ENCODE data around the gene THOP1.

Gene THOP1

DNA sequence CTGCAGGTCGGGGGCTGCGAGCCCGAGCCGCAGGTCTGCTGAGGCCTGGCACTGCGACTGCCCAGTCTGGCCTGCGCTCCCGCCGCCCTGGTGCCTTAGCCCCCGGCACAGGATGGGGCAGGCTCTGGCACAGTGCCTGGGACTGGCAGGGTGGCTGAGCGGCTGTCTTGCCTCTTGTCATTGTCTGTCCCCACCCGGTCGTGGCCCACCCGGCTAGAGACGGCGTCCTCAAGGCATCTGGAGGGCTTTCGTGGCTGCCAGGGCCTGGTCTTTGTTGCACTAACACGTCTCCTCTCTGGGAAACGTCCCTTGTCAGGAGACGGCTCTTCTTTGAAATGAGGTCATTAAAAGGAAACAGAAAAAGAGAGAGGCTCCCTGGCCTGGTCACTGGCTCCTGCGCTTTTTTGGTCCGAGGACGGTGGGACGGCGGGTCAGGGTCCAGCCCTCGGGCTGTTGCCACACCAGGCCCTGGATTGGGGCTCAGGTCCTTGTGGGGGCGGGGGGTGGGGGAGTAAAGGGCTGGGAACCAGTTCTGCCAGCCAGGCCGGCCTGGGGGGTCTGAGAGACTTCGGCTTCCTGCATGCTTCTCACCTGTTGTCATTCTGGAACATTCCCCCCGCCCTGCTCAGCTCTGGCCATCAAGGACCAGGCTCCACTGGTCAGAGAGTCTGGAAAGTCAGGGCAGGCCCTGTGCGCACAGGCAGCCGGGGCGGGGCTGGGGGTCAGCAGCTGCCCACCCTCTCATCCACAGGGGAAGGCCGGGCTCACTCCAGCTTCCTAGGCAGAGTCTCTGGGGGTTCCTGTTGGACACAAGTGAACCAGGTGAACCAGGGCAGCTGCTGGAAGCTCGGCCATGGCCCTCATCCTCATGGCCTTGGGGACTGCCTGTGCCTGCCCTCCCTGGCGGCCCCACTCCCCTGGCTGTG is 28.2 kb downstream of the THOP1 start:
- DNase-seq: no peak
- H3K4me1 ChIP-seq (ENCODE audit: control insufficient read depth, insufficient read depth, low read depth, low read length): peaks cover 4% of the 10 kb centered on the region
- no peak overlapping the region for H2AFZ ChIP-seq (ENCODE audit: low read depth, low read length)
- no peaks in the 10 kb centered on the region for H3K9me3 ChIP-seq (ENCODE audit: control insufficient read depth, low read length)
- H3K9ac ChIP-seq (ENCODE audit: low read length): no peak overlapping the region
- peaks cover 32 to 79% of the 10 kb centered on the region in 2 experiments for H3K36me3 ChIP-seq (ENCODE audit: control insufficient read depth in 1 of 2, insufficient read depth in 2 of 2, low read depth in 1 of 2, low read length in 2 of 2)
- no peak overlapping the region for H3K14ac ChIP-seq (ENCODE audit: low read length in 2 of 2)
- no peak overlapping the region for H2BK5ac ChIP-seq (ENCODE audit: low read depth, low read length, poor library complexity, severe bottlenecking)
- H3K27me3 ChIP-seq (ENCODE audit: control insufficient read depth in 1 of 2, insufficient read depth in 1 of 2, low read length in 2 of 2): no peaks in the 10 kb centered on the region
- H2BK120ac ChIP-seq (ENCODE audit: low read depth, low read length): no peak overlapping the region
- H3K79me1 ChIP-seq (replicated peaks; ENCODE audit: low read length, poor library complexity, severe bottlenecking): no peaks in the 10 kb centered on the region
- no peak overlapping the region for H3K23ac ChIP-seq (ENCODE audit: low read length in 2 of 2)
- H3K18ac ChIP-seq (ENCODE audit: low read depth in 1 of 2, low read length in 2 of 2): no peak overlapping the region
- H3K4me2 ChIP-seq (ENCODE audit: low read length, poor library complexity, severe bottlenecking): no peak overlapping the region
- H4K91ac ChIP-seq (ENCODE audit: low read length): no peak overlapping the region
- no peak overlapping the region for H4K8ac ChIP-seq (ENCODE audit: low read length)
- no peak overlapping the region for H3K4ac ChIP-seq (ENCODE audit: low read depth in 1 of 2, low read length in 2 of 2)
- H2AK5ac ChIP-seq (ENCODE audit: low read length, severe bottlenecking): no peak overlapping the region
- no peak overlapping the region for H2BK15ac ChIP-seq (ENCODE audit: low read depth, poor library complexity, severe bottlenecking)
- no peak overlapping the region for H3K27ac ChIP-seq (ENCODE audit: low read length, poor library complexity, severe bottlenecking)
- H2BK12ac ChIP-seq (ENCODE audit: low read length in 2 of 2): no peak overlapping the region
- WGBS: 92% methylated on average over 35 of the region's 35 CpGs
- H3K4me3 ChIP-seq (ENCODE audit: insufficient read depth in 1 of 2, low read depth in 1 of 2, low read length in 2 of 2): no peak overlapping the region

GRCh38 chr19:2814426-2814825 is 29.1 kb downstream of the THOP1 start:
- Histone ChIP-seq H4K8ac (ENCODE audit: low read length) (no peak overlapping the region), H3K4ac (ENCODE audit: low read depth in 1 of 2, low read length in 2 of 2) (no peak overlapping the region), H3K4me3 (ENCODE audit: insufficient read depth in 1 of 2, low read depth in 1 of 2, low read length in 2 of 2) (no peak overlapping the region), H3K14ac (ENCODE audit: low read length in 2 of 2) (no peak overlapping the region), H3K18ac (ENCODE audit: low read depth in 1 of 2, low read length in 2 of 2) (no peak overlapping the region), H2BK5ac (ENCODE audit: low read depth, low read length, poor library complexity, severe bottlenecking) (no peak overlapping the region), H3K9me3 (ENCODE audit: control insufficient read depth, low read length) (no peaks in the 10 kb centered on the region), H3K23ac (ENCODE audit: low read length in 2 of 2) (no peak overlapping the region), H4K91ac (ENCODE audit: low read length) (no peak overlapping the region), H3K9ac (ENCODE audit: low read length) (no peak overlapping the region), H3K27ac (ENCODE audit: low read length, poor library complexity, severe bottlenecking) (no peak overlapping the region), H2AFZ (ENCODE audit: low read depth, low read length) (no peak overlapping the region), H3K27me3 (ENCODE audit: control insufficient read depth in 1 of 2, insufficient read depth in 1 of 2, low read length in 2 of 2) (no peaks in the 10 kb centered on the region), H2BK15ac (ENCODE audit: low read depth, poor library complexity, severe bottlenecking) (no peak overlapping the region), H3K4me2 (ENCODE audit: low read length, poor library complexity, severe bottlenecking) (no peak overlapping the region), H3K36me3 (ENCODE audit: control insufficient read depth in 1 of 2, insufficient read depth in 2 of 2, low read depth in 1 of 2, low read length in 2 of 2) (peaks cover 23 to 70% of the 10 kb centered on the region in 2 experiments), H3K4me1 (ENCODE audit: control insufficient read depth, insufficient read depth, low read depth, low read length) (peaks cover 7% of the 10 kb centered on the region), H2AK5ac (ENCODE audit: low read length, severe bottlenecking) (no peak overlapping the region), H2BK12ac (ENCODE audit: low read length in 2 of 2) (no peak overlapping the region), H3K79me1 (replicated peaks; ENCODE audit: low read length, poor library complexity, severe bottlenecking) (no peaks in the 10 kb centered on the region), H2BK120ac (ENCODE audit: low read depth, low read length) (no peak overlapping the region)
- DNase-seq: no peak
- WGBS: 98% methylated on average over 11 of the region's 11 CpGs

DNA sequence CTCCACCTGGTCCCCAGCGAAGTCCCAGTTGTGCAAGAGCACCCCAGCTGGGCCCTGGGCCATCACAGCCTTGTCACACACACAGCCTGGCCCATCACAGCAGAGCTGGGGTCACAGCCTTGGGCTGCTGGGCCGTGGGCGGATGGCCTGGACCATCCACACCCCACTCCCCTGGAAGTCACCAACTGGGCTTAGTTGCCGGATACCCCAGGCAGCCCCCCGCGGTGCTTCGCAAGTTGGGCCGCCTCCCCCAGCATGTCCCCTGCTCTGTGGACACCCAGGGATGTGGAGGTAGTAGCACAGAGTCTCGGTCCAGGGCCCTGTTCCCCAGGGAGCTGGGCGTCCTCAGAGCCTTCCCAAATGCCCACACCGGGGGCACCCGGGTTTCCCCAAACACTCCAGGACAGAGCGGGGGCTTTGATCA is 29.9 kb downstream of the THOP1 start:
- peaks cover 9% of the 10 kb centered on the region for H3K4me1 ChIP-seq (ENCODE audit: control insufficient read depth, insufficient read depth, low read depth, low read length)
- no peak overlapping the region for H2AFZ ChIP-seq (ENCODE audit: low read depth, low read length)
- H2BK12ac ChIP-seq (ENCODE audit: low read length in 2 of 2): no peak overlapping the region
- no peak overlapping the region for H3K27ac ChIP-seq (ENCODE audit: low read length, poor library complexity, severe bottlenecking)
- H4K8ac ChIP-seq (ENCODE audit: low read length): no peak overlapping the region
- no peaks in the 10 kb centered on the region for H3K27me3 ChIP-seq (ENCODE audit: control insufficient read depth in 1 of 2, insufficient read depth in 1 of 2, low read length in 2 of 2)
- no peaks in the 10 kb centered on the region for H3K9me3 ChIP-seq (ENCODE audit: control insufficient read depth, low read length)
- no peak overlapping the region for H4K91ac ChIP-seq (ENCODE audit: low read length)
- peaks cover 2% of the 10 kb centered on the region for H3K79me1 ChIP-seq (replicated peaks; ENCODE audit: low read length, poor library complexity, severe bottlenecking)
- DNase-seq: no peak
- H3K4me3 ChIP-seq (ENCODE audit: insufficient read depth in 1 of 2, low read depth in 1 of 2, low read length in 2 of 2): no peak overlapping the region
- H3K14ac ChIP-seq (ENCODE audit: low read length in 2 of 2): no peak overlapping the region
- no peak overlapping the region for H2AK5ac ChIP-seq (ENCODE audit: low read length, severe bottlenecking)
- no peak overlapping the region for H3K4ac ChIP-seq (ENCODE audit: low read depth in 1 of 2, low read length in 2 of 2)
- H3K4me2 ChIP-seq (ENCODE audit: low read length, poor library complexity, severe bottlenecking): no peak overlapping the region
- H3K18ac ChIP-seq (ENCODE audit: low read depth in 1 of 2, low read length in 2 of 2): no peak overlapping the region
- H3K36me3 ChIP-seq (ENCODE audit: control insufficient read depth in 1 of 2, insufficient read depth in 2 of 2, low read depth in 1 of 2, low read length in 2 of 2): peaks cover 18 to 62% of the 10 kb centered on the region in 2 experiments
- H2BK120ac ChIP-seq (ENCODE audit: low read depth, low read length): no peak overlapping the region
- WGBS: 93% methylated on average over 13 of the region's 13 CpGs
- no peak overlapping the region for H3K9ac ChIP-seq (ENCODE audit: low read length)
- no peak overlapping the region for H2BK15ac ChIP-seq (ENCODE audit: low read depth, poor library complexity, severe bottlenecking)
- H2BK5ac ChIP-seq (ENCODE audit: low read depth, low read length, poor library complexity, severe bottlenecking): no peak overlapping the region
- H3K23ac ChIP-seq (ENCODE audit: low read length in 2 of 2): no peak overlapping the region

DNA sequence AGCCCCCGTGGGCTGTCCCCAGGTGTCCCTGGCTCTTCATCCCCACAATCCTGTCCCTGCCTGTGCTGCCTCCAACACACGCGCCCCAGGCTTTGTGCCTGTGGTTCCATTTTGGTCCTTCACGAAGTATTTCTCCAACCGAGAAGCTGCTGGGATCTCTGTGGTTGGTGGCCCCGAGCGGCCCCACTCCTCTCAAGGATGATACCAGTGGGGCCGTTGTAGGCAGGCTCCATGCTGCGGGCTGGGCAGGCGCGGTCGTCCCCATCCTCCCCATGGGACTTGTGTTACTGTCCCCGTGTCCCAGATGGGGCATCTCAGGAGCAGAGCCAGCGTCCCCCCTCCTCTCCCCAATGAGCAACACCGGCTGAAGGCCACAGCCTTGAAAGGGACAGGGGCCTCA is 30.6 kb downstream of the THOP1 start:
- no peak overlapping the region for H3K4ac ChIP-seq (ENCODE audit: low read depth in 1 of 2, low read length in 2 of 2)
- H3K27me3 ChIP-seq (ENCODE audit: control insufficient read depth in 1 of 2, insufficient read depth in 1 of 2, low read length in 2 of 2): no peaks in the 10 kb centered on the region
- no peak overlapping the region for H2AFZ ChIP-seq (ENCODE audit: low read depth, low read length)
- no peak overlapping the region for H3K4me2 ChIP-seq (ENCODE audit: low read length, poor library complexity, severe bottlenecking)
- no peak overlapping the region for H3K27ac ChIP-seq (ENCODE audit: low read length, poor library complexity, severe bottlenecking)
- H3K18ac ChIP-seq (ENCODE audit: low read depth in 1 of 2, low read length in 2 of 2): no peak overlapping the region
- no peak overlapping the region for H3K14ac ChIP-seq (ENCODE audit: low read length in 2 of 2)
- H2BK5ac ChIP-seq (ENCODE audit: low read depth, low read length, poor library complexity, severe bottlenecking): no peak overlapping the region
- no peak overlapping the region for H2AK5ac ChIP-seq (ENCODE audit: low read length, severe bottlenecking)
- no peak overlapping the region for H2BK15ac ChIP-seq (ENCODE audit: low read depth, poor library complexity, severe bottlenecking)
- WGBS: 95% methylated on average over 15 of the region's 15 CpGs
- peaks cover 15 to 55% of the 10 kb centered on the region in 2 experiments for H3K36me3 ChIP-seq (ENCODE audit: control insufficient read depth in 1 of 2, insufficient read depth in 2 of 2, low read depth in 1 of 2, low read length in 2 of 2)
- H3K4me1 ChIP-seq (ENCODE audit: control insufficient read depth, insufficient read depth, low read depth, low read length): peaks cover 12% of the 10 kb centered on the region
- H3K23ac ChIP-seq (ENCODE audit: low read length in 2 of 2): no peak overlapping the region
- DNase-seq: no peak
- no peak overlapping the region for H4K91ac ChIP-seq (ENCODE audit: low read length)
- H3K9me3 ChIP-seq (ENCODE audit: control insufficient read depth, low read length): no peaks in the 10 kb centered on the region
- no peak overlapping the region for H3K4me3 ChIP-seq (ENCODE audit: insufficient read depth in 1 of 2, low read depth in 1 of 2, low read length in 2 of 2)
- H4K8ac ChIP-seq (ENCODE audit: low read length): no peak overlapping the region
- H2BK120ac ChIP-seq (ENCODE audit: low read depth, low read length): no peak overlapping the region
- H2BK12ac ChIP-seq (ENCODE audit: low read length in 2 of 2): no peak overlapping the region
- H3K9ac ChIP-seq (ENCODE audit: low read length): no peak overlapping the region
- H3K79me1 ChIP-seq (replicated peaks; ENCODE audit: low read length, poor library complexity, severe bottlenecking): peaks cover 6% of the 10 kb centered on the region
